GM21515 (cell line): ENCODE data around the gene ZCCHC12.
"Not testable (repeated sequence)": the region's sequence is repeated elsewhere in the genome, so short reads cannot be mapped to it uniquely, and the experiment has no call there.

Source experiments
- ATAC-seq: cut with Tn5 transposase; IDR thresholded peaks from one replicate; pipeline ENCODE4 v1.9.1; 2021; ENCODE audit not compliant: unreplicated experiment

ZCCHC12 gene

GRCh38 chrX:118823263-118824172 is at the start of gene ZCCHC12:
Gene ZCCHC12, plus strand, starts transcription at chrX:118823824. Its CDS starts 1,421 bp downstream, at chrX:118825245.
- no peak for ATAC-seq

GRCh38 chrX:118779581-118779980 is 44.0 kb upstream of the ZCCHC12 start:
- no peak for ATAC-seq

GRCh38 chrX:118780509-118780908 is 43.1 kb upstream of the ZCCHC12 start:
- ATAC-seq: no peak

- ATAC-seq: no peak
Measured at GRCh38 chrX:118780911-118781310, 42.7 kb upstream of the ZCCHC12 start.

- ATAC-seq: no peak
Measured at GRCh38 chrX:118795528-118796280, 27.9 kb upstream of the ZCCHC12 start.

GRCh38 chrX:118802857-118803256 is 20.8 kb upstream of the ZCCHC12 start:
- ATAC-seq: no peak

GRCh38 chrX:118807151-118808017 is 16.2 kb upstream of the ZCCHC12 start:
- no peak for ATAC-seq

- not testable (repeated sequence) for ATAC-seq
Measured at GRCh38 chrX:118817257-118817656, 6.4 kb upstream of the ZCCHC12 start.

- no peak for ATAC-seq
Measured at GRCh38 chrX:118824173-118824730, 628 bp downstream of the ZCCHC12 start.

- ATAC-seq: no peak
Measured at GRCh38 chrX:118825227-118825626, 1.6 kb downstream of the ZCCHC12 start.

- no peak for ATAC-seq
Measured at GRCh38 chrX:118839334-118839958, 15.8 kb downstream of the ZCCHC12 start.

GRCh38 chrX:118847676-118848075 is 24.1 kb downstream of the ZCCHC12 start:
- no peak for ATAC-seq

- ATAC-seq: no peak
Measured at GRCh38 chrX:118853596-118853995, 30.0 kb downstream of the ZCCHC12 start.

GRCh38 chrX:118855681-118856310 is 32.2 kb downstream of the ZCCHC12 start:
- no peak for ATAC-seq

GRCh38 chrX:118857006-118857405 is 33.4 kb downstream of the ZCCHC12 start:
- ATAC-seq: no peak

GRCh38 chrX:118861338-118861737 is 37.7 kb downstream of the ZCCHC12 start:
- no peak for ATAC-seq

- no peak for ATAC-seq
Measured at GRCh38 chrX:118862091-118862490, 38.5 kb downstream of the ZCCHC12 start.

GRCh38 chrX:118862979-118863378 is 39.4 kb downstream of the ZCCHC12 start:
- no peak for ATAC-seq

- ATAC-seq: no peak
Measured at GRCh38 chrX:118864063-118864635, 40.5 kb downstream of the ZCCHC12 start.
